ENCODE results near the gene FOXO1. TPM values are rescaled to one million over a fixed set of nuclear protein-coding genes. Genes with fewer than 3 reads are reported as not detected.

FOXO1 gene
- total RNA-seq, 1 donor from 2014 or later: 17.7 TPM

DNA sequence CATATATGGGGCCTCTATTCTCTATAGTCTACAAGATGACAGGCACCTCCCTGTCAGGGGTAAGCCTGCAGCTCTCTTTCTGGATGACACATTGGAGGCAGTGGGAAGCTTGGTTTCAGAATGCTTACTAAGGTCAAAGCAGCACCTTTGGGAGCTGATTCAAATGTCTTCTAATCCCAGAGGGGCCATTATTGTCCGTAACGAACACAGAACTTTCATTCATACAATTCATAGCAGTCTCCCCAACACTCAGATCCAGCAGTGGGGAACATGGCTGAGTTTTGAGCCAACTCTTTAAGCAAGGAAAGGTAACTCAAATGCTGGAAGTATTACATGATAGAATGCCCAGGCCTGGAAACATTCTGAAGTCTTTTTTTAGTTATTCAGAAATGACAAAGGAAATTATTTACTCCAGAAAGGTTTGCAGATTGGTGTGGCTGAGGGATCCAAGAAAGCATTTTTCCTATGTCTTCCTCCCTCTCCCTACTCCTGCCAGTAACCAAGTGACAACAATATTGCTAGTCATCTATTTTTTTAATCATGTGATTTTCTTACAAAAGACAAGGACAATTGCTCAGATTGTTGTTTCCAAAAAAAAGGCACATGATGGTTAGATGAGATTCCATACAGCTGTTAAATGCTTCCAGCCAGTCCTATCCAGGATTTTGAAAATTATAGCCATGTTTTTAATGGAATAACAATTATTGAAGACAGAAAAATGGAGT is 118.7 kb downstream of the FOXO1 start:
- Histone ChIP-seq H3K36me3 (ENCODE audit: control insufficient read depth, insufficient read depth, low read length) (no peaks in the 10 kb centered on the region), H3K4me3 (ENCODE audit: low read depth, low read length) (no peak overlapping the region), H3K27me3 (ENCODE audit: control insufficient read depth, insufficient read depth, low read length) (no peaks in the 10 kb centered on the region)
- no peak for DNase-seq (ENCODE audit: low read depth)
- TF ChIP-seq, protein P1, sequence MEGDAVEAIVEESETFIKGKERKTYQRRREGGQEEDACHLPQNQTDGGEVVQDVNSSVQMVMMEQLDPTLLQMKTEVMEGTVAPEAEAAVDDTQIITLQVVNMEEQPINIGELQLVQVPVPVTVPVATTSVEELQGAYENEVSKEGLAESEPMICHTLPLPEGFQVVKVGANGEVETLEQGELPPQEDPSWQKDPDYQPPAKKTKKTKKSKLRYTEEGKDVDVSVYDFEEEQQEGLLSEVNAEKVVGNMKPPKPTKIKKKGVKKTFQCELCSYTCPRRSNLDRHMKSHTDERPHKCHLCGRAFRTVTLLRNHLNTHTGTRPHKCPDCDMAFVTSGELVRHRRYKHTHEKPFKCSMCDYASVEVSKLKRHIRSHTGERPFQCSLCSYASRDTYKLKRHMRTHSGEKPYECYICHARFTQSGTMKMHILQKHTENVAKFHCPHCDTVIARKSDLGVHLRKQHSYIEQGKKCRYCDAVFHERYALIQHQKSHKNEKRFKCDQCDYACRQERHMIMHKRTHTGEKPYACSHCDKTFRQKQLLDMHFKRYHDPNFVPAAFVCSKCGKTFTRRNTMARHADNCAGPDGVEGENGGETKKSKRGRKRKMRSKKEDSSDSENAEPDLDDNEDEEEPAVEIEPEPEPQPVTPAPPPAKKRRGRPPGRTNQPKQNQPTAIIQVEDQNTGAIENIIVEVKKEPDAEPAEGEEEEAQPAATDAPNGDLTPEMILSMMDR (IDR thresholded peaks at IDR 0.05; ENCODE audit: insufficient read depth, low read length, poor library complexity, severe bottlenecking): no peak

DNA sequence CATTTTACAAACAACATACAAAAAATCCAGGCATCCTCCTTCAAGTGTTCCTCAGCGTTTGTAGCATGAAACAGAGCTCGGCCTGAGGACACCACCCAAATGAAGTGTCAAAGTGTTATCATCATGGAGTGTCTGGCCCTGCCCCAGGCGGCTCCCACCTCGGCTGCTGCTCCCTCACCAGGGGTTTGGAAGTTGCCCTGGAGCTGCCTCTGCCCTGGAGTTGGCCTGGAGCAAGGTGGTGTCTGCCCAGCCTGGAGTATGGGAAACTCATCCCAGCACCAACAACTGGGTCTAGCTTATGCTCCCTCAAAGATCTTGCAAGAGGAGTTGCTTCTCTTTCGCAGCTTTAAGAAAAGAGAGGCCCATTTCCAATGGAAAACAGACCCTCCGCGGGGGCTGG is 120.4 kb downstream of the FOXO1 start:
- no peak for DNase-seq (ENCODE audit: low read depth)
- Histone ChIP-seq H3K27me3 (ENCODE audit: control insufficient read depth, insufficient read depth, low read length) (no peaks in the 10 kb centered on the region), H3K36me3 (ENCODE audit: control insufficient read depth, insufficient read depth, low read length) (no peaks in the 10 kb centered on the region), H3K4me3 (ENCODE audit: low read depth, low read length) (no peak overlapping the region)
- TF ChIP-seq, protein P1 (IDR thresholded peaks at IDR 0.05; ENCODE audit: insufficient read depth, low read length, poor library complexity, severe bottlenecking): no peak

DNA sequence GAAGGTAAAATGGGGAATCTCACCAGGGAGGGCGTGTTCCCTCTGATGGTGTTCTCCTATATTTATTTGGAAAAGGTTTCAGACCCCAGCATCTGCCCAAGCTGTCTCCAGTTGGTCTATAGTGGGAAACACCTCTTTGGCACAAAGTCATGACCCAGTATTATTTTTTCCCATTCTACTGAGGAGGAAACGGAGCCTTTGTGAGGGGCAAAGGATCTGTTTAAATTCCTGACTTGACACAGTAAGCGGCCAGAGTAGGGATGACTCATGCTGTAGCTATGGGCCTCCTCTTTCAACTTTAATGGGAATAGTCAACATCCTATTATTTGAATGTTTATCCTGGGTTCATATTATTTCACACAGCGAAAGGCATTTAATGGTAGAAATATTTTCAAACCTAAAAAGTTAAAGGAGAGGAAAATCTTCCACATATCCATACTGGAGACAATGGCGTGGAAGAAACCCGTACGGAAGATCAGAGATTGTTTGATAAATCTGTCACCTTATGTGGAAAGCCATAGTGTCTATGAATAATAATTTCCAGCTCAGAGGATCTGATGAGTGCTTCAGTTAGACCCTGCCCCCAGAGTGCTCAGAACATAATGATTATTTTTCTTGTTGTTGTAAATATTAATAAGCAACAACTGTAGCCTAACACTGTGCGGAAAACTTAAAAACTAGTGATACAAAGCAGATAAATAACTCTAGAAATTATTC is 126.0 kb downstream of the FOXO1 start:
- H3K27me3 ChIP-seq (ENCODE audit: control insufficient read depth, insufficient read depth, low read length): no peaks in the 10 kb centered on the region
- TF ChIP-seq, protein P1 (IDR thresholded peaks at IDR 0.05; ENCODE audit: insufficient read depth, low read length, poor library complexity, severe bottlenecking): no peak
- DNase-seq (ENCODE audit: low read depth): peak; percentile 67
- H3K4me3 ChIP-seq (ENCODE audit: low read depth, low read length): no peak overlapping the region
- no peaks in the 10 kb centered on the region for H3K36me3 ChIP-seq (ENCODE audit: control insufficient read depth, insufficient read depth, low read length)

DNA sequence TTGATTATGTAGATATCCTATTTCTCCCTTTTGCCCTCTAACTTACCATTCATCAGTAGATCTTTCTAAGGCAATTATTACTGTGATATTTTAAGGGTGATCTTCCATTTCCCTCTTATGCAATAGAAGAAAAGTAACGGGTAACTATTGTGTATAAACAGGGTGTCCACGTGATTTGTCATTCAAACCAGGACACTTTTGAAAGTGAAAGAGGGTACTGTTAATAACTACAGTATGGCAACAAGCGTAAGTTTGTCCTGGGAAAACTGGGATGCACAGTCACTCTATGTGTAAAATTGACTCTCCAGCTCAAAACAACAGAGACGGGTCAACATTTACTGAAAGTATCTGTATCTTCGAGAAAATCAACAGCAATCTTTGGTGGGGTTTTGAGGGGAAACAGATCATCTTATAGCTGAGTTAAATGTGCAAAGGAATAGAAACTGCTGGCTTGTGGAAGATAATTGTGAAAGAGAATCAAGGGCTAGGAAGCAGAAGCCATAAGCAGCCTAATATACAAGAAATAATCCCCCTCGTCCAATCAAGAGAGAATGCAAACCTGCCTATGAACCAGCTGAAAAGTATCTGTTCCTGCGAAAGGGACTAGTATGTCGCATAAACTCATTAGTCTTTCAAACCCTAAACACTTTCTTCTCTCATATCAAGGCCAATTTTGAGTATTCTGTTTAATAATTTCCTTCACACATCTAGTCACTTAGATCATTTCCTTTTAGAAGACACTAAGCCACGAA is 126.7 kb downstream of the FOXO1 start:
- TF ChIP-seq, protein P1 (IDR thresholded peaks at IDR 0.05; ENCODE audit: insufficient read depth, low read length, poor library complexity, severe bottlenecking): no peak
- no peak overlapping the region for H3K4me3 ChIP-seq (ENCODE audit: low read depth, low read length)

DNA sequence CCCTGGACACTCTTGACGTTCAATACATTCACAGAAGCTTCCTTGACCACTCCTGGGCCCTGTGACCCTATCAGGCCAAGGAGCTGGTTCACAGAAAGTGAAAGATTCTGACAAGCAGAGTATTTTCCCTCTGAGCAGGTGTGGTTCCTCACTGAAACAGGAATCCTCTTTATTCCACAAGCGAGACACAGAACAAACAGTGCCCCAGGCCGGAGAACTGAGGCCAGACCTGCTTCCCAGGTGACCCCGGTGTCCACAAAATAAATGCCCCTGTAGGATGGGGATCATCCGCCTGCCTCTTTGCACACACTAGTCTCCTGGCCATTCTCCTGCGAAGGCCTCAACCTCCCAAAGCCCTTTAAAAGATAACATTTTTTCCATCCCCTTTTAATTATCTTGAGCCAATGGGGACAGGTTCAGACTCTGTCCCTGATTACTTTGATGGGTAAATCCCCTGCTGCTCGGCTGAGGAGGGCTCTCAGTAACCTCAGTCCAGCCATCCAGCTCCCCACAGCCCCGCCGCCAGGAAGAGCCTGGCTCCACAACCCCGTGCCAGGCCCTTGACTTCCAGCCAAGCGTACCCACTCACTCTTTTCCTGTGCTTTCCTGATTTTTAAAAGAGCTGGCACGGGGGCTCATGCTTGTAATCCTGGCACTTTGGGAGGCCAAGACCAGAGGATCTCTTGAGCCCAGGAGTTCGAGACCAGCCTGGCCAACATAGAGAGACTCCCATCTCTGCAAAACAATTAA is 129.1 kb downstream of the FOXO1 start:
- Histone ChIP-seq H3K4me3 (ENCODE audit: low read depth, low read length) (no peak overlapping the region), H3K27me3 (ENCODE audit: control insufficient read depth, insufficient read depth, low read length) (no peaks in the 10 kb centered on the region), H3K36me3 (ENCODE audit: control insufficient read depth, insufficient read depth, low read length) (no peaks in the 10 kb centered on the region)
- TF ChIP-seq, protein P1 (IDR thresholded peaks at IDR 0.05; ENCODE audit: insufficient read depth, low read length, poor library complexity, severe bottlenecking): no peak
- no peak for DNase-seq (ENCODE audit: low read depth)

More for the DNA sequence above, 126.7 kb downstream of the FOXO1 start:
- Histone ChIP-seq H3K27me3 (ENCODE audit: control insufficient read depth, insufficient read depth, low read length) (no peaks in the 10 kb centered on the region), H3K36me3 (ENCODE audit: control insufficient read depth, insufficient read depth, low read length) (no peaks in the 10 kb centered on the region)
- no peak for DNase-seq (ENCODE audit: low read depth)

Measured in kidney epithelial cell (primary cell).